ENCODE data around the gene MAVS.
"Not testable (repeated sequence)": the region's sequence is repeated elsewhere in the genome, so short reads cannot be mapped to it uniquely, and the experiment has no call there.

MAVS gene

GRCh38 chr20:3887876-3888620 lies 41.4 kb downstream of the MAVS start:
- DNase-seq (ENCODE audit: low read depth in 2 of 2) = no peak

- DNase-seq (ENCODE audit: low read depth in 2 of 2) = peak; percentile 90 to 93
Measured at GRCh38 chr20:3888622-3889488, 42.2 kb downstream of the MAVS start, which contains the start of gene PANK2. Gene PANK2 (plus strand): TSS chr20:3889387.

- DNase-seq (ENCODE audit: low read depth in 2 of 2) = no peak
Measured at GRCh38 chr20:3889489-3890397, 43.1 kb downstream of the MAVS start.

GRCh38 chr20:3890398-3890751 lies 43.7 kb downstream of the MAVS start:
- DNase-seq (ENCODE audit: low read depth in 2 of 2) = no peak

- no peak for DNase-seq (ENCODE audit: low read depth in 2 of 2)
Measured at GRCh38 chr20:3890999-3891929, 44.6 kb downstream of the MAVS start.

GRCh38 chr20:3894796-3895195 lies 48.2 kb downstream of the MAVS start:
- DNase-seq (ENCODE audit: low read depth in 2 of 2) = no peak

- no peak for DNase-seq (ENCODE audit: low read depth in 2 of 2)
Measured at GRCh38 chr20:3896302-3896701, 49.7 kb downstream of the MAVS start.

GRCh38 chr20:3896853-3897583 lies 50.4 kb downstream of the MAVS start:
- no peak for DNase-seq (ENCODE audit: low read depth in 2 of 2)

- not testable (repeated sequence) for DNase-seq (ENCODE audit: low read depth in 2 of 2)
Measured at GRCh38 chr20:3898181-3898580, 51.5 kb downstream of the MAVS start.

- DNase-seq (ENCODE audit: low read depth in 2 of 2) = no peak
Measured at GRCh38 chr20:3898639-3899038, 52.0 kb downstream of the MAVS start.

- DNase-seq (ENCODE audit: low read depth in 2 of 2) = no peak
Measured at GRCh38 chr20:3900187-3900604, 53.6 kb downstream of the MAVS start.

GRCh38 chr20:3901028-3901705 lies 54.5 kb downstream of the MAVS start:
- no peak for DNase-seq (ENCODE audit: low read depth in 2 of 2)

GRCh38 chr20:3901706-3902440 lies 55.2 kb downstream of the MAVS start:
- no peak for DNase-seq (ENCODE audit: low read depth in 2 of 2)

- DNase-seq (ENCODE audit: low read depth in 2 of 2) = no peak
Measured at GRCh38 chr20:3902446-3902845, 55.8 kb downstream of the MAVS start.

- no peak for DNase-seq (ENCODE audit: low read depth in 2 of 2)
Measured at GRCh38 chr20:3904224-3904623, 57.6 kb downstream of the MAVS start.

GRCh38 chr20:3904857-3905256 lies 58.2 kb downstream of the MAVS start:
- DNase-seq (ENCODE audit: low read depth in 2 of 2) = no peak

GRCh38 chr20:3906744-3907721 lies 60.4 kb downstream of the MAVS start:
- DNase-seq (ENCODE audit: low read depth in 2 of 2) = not testable (repeated sequence)

GRCh38 chr20:3908667-3909066 lies 62.0 kb downstream of the MAVS start:
- DNase-seq (ENCODE audit: low read depth in 2 of 2) = no peak

Measured in stimulated activated CD8-positive, alpha-beta memory T cell treated with anti-CD3 and anti-CD28 coated beads, Interleukin-7, amount 100 ng/mL, for 1 hour (primary cell).